HEK293T (cell line): Measurements from ENCODE around the gene BCAR1.

Experiments
- BHLHE40 ChIP-seq: fragments of 450-650 bp; IDR thresholded peaks from 2 replicates; pipeline ENCODE4 v1.6.1; 2016; ENCODE audit warnings: mild to moderate bottlenecking, moderate library complexity, borderline replicate concordance
- CTBP1 ChIP-seq: fragments of 450-650 bp; IDR thresholded peaks from 2 replicates; pipeline ENCODE4 v1.6.1; 2016; ENCODE audit warnings: borderline replicate concordance
- FOXA1 ChIP-seq: fragments of 450-650 bp; IDR thresholded peaks from 2 replicates; pipeline ENCODE4 v1.6.1; 2016; ENCODE audit warnings: mild to moderate bottlenecking
- FOXM1 ChIP-seq: fragments of 450-650 bp; IDR thresholded peaks from 2 replicates; pipeline ENCODE4 v1.6.1; 2017; ENCODE audit warnings: mild to moderate bottlenecking, borderline replicate concordance
- HDGF ChIP-seq: fragments of 450-650 bp; IDR thresholded peaks from 2 replicates; pipeline ENCODE4 v1.6.1; 2017; ENCODE audit warnings: antibody characterized with exemption, borderline replicate concordance

DNA sequence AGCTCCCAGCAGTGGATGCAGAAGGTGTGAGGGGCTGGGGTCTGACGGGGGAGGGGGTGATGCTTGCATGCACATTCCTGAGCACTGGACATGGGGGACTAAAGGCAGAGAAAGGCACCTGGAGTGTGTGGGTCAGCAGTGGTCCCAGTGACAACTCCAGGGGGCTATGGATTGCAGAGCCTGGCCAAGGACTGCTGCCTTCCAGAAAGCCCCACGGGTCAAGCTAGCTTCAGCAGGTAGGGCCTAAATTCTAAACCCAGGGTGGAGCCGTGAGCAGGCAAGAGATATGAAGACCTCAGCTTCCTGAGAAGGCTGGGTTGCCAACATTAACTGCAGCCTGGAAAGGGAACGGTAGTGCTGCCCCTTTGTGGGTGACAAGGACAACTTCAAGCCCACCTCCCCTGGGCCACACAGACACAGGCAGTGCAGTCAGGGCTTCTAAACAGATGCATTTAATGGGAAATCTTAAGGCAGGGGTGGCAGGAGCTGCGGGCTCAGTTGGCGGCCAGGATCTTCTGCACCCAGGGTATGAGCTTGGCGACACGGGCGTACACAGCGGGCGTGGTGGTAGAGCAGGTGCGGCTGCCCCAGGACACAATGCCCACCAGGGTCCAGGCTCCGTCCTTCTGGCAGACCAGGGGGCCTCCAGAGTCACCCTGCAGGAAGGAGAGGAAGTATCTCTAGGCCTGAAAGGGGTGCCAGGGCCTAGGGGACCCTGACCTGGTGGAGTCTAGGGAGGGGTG, 47.6 kb downstream of the BCAR1 start:
- TF ChIP-seq FOXM1 (no peak), BHLHE40 (no peak), CTBP1 (no peak), HDGF (no peak), FOXA1 (no peak)
